K562 treated with DMSO at 1 percent for 4 hours (cell line): ENCODE results near the gene STKLD1. TPM values are rescaled to one million over a fixed set of nuclear protein-coding genes. Genes with fewer than 3 reads are reported as not detected.

Experiments
- total RNA-seq: library from RNA; unstranded; fragments of 300-600 nt; gene quantifications from 2 replicates; pipeline ENCODE4 v1.2.3, GENCODE V29; 2022; ENCODE audit not compliant: insufficient read depth

Gene STKLD1
- 1.4 TPM in 1 of 2 replicates, not detected in the other for total RNA-seq

GRCh38 chr9:133375724-133376654 lies at the start of gene STKLD1, which contains the start of gene SURF4:
Gene STKLD1, plus strand, starts transcription at chr9:133376366. Its CDS starts 108 bp downstream, at chr9:133376474.
Gene SURF4, minus strand, starts transcription at chr9:133376060. Its CDS starts 91 bp downstream, at chr9:133375969.

GRCh38 chr9:133335924-133336811 lies 40.0 kb upstream of the STKLD1 start, which contains the start of gene SURF6:
Gene SURF6, minus strand, starts transcription at chr9:133336188. Its CDS starts 56 bp downstream, at chr9:133336132.

GRCh38 chr9:133347985-133348717 lies 28.0 kb upstream of the STKLD1 start, which contains the start of the genes MED22 and RPL7A:
Gene MED22, minus strand, starts transcription at chr9:133348131. Its CDS starts 1,469 bp downstream, at chr9:133346662.
Gene RPL7A, plus strand, starts transcription at chr9:133348218. Its CDS starts 26 bp downstream, at chr9:133348244.

GRCh38 chr9:133356391-133357091 lies 19.6 kb upstream of the STKLD1 start, which contains the start of the genes SURF1 and SURF2:
Gene SURF1, minus strand, starts transcription at chr9:133356487. Its CDS starts 34 bp downstream, at chr9:133356453.
Gene SURF2, plus strand, starts transcription at chr9:133356550. Its CDS starts 43 bp downstream, at chr9:133356593.

GRCh38 chr9:133417541-133418461 lies 41.6 kb downstream of the STKLD1 start, which contains the start of gene REXO4:
Gene REXO4, minus strand, starts transcription at chr9:133418010. Its CDS starts 166 bp downstream, at chr9:133417844.

GRCh38 chr9:133421615-133422542 lies 45.7 kb downstream of the STKLD1 start, which contains the start of gene ADAMTS13:
Gene ADAMTS13, plus strand, starts transcription at chr9:133422367. Its CDS starts 77 bp downstream, at chr9:133422444.

Other genes with a start within 250 kb of the STKLD1 start
- gene GBGT1, start 212.5 kb upstream of the STKLD1 start, total RNA-seq = 20.5 and 26.7 TPM in 2 replicates
- not detected in 2 replicates for gene OBP2B, start 167.1 kb upstream of the STKLD1 start, total RNA-seq
- 7.3 and 10.5 TPM in 2 replicates for gene ABO, start 101.2 kb upstream of the STKLD1 start, total RNA-seq
- gene SURF6, start 40.2 kb upstream of the STKLD1 start, total RNA-seq = 14.3 and 14.4 TPM in 2 replicates
- 13.5 and 17.6 TPM in 2 replicates for gene MED22, start 28.2 kb upstream of the STKLD1 start, total RNA-seq
- 6,168 and 6,240 TPM in 2 replicates for gene RPL7A, start 28.1 kb upstream of the STKLD1 start, total RNA-seq
- 33.0 and 52.8 TPM in 2 replicates for gene SURF1, start 19.9 kb upstream of the STKLD1 start, total RNA-seq
- gene SURF2, start 19.8 kb upstream of the STKLD1 start, total RNA-seq = 45.7 and 49.1 TPM in 2 replicates
- 187 and 219 TPM in 2 replicates for gene SURF4, start 306 bp upstream of the STKLD1 start, total RNA-seq
- gene REXO4, start 41.6 kb downstream of the STKLD1 start, total RNA-seq = 22.5 and 25.7 TPM in 2 replicates
- gene ADAMTS13, start 46.0 kb downstream of the STKLD1 start, total RNA-seq = 0.27 and 0.28 TPM in 2 replicates
- 6.7 and 7.5 TPM in 2 replicates for gene CACFD1, start 83.6 kb downstream of the STKLD1 start, total RNA-seq
- not detected in 2 replicates for gene SLC2A6, start 102.7 kb downstream of the STKLD1 start, total RNA-seq
- not detected in 2 replicates for gene MYMK, start 148.6 kb downstream of the STKLD1 start, total RNA-seq
- gene ADAMTSL2, start 158.3 kb downstream of the STKLD1 start, total RNA-seq = not detected in 2 replicates
- gene FAM163B, start 233.0 kb downstream of the STKLD1 start, total RNA-seq = not detected in 2 replicates